ENCODE results near the gene ATG101. TPM values are rescaled to one million over a fixed set of nuclear protein-coding genes. Genes with fewer than 3 reads are reported as not detected.

The ATG101 gene
- total and polyA plus RNA-seq, 2 of the 13 experiments (the other 11 are each of a cell fraction or from before 2014, with no cell fraction given) = 58.2 to 67.7 TPM

GRCh38 chr12:52069327-52070184 is at the start of gene ATG101 (continued):
- TF ChIP-seq MED1 (CRISPR knock-in tag; IDR thresholded peaks at IDR 0.05) (peak; percentile 54), ZNF775 (CRISPR knock-in tag; IDR thresholded peaks at IDR 0.05; ENCODE audit: borderline replicate concordance) (no peak), ZNF644 (CRISPR knock-in tag; IDR thresholded peaks at IDR 0.05; ENCODE audit: low read depth) (no peak), JARID2 (CRISPR knock-in tag; IDR thresholded peaks at IDR 0.05; ENCODE audit: insufficient replicate concordance) (no peak), ZFP36L2 (CRISPR knock-in tag; IDR thresholded peaks at IDR 0.05) (no peak), KMT2B (CRISPR knock-in tag; IDR thresholded peaks at IDR 0.05) (peak; percentile 83), DDIT3 (CRISPR knock-in tag; IDR thresholded peaks at IDR 0.05) (no peak), PBX2 (CRISPR knock-in tag; IDR thresholded peaks at IDR 0.05) (no peak), HNRNPH1 (optimal IDR thresholded peaks at IDR 0.05; ENCODE audit: low read depth, low read length) (no peak), SP4 (CRISPR knock-in tag; IDR thresholded peaks at IDR 0.05) (peak; percentile 84), KAT2B (IDR thresholded peaks at IDR 0.05; ENCODE audit: borderline replicate concordance, low read depth, low read length) (no peak), RORA (CRISPR knock-in tag; IDR thresholded peaks at IDR 0.05) (no peak), HHEX (CRISPR knock-in tag; IDR thresholded peaks at IDR 0.05) (no peak), NBN (conservative IDR thresholded peaks at IDR 0.05) (no peak), ZNF343 (CRISPR knock-in tag; IDR thresholded peaks at IDR 0.05) (peak; percentile 1; the same call in 1 of the 2 replicates), SALL2 (CRISPR knock-in tag; IDR thresholded peaks at IDR 0.05) (peak; percentile 73; the same call in 1 of the 2 replicates), RXRB (CRISPR knock-in tag; IDR thresholded peaks at IDR 0.05; ENCODE audit: borderline replicate concordance) (peak; percentile 55; the same call in 1 of the 2 replicates), FOXM1 (CRISPR knock-in tag; IDR thresholded peaks at IDR 0.05) (no peak), ZSCAN22 (CRISPR knock-in tag; IDR thresholded peaks at IDR 0.05) (no peak), GABPB1 (CRISPR knock-in tag; IDR thresholded peaks at IDR 0.05) (peak; percentile 97), DMAP1 (CRISPR knock-in tag; IDR thresholded peaks at IDR 0.05) (peak; percentile 77), ZFP91 (CRISPR knock-in tag; IDR thresholded peaks at IDR 0.05; ENCODE audit: borderline replicate concordance) (peak; percentile 89), TOE1 (CRISPR knock-in tag; IDR thresholded peaks at IDR 0.05) (peak; percentile 73), ZNF616 (CRISPR knock-in tag; IDR thresholded peaks at IDR 0.05; ENCODE audit: low read depth) (0 out of 2 replicates have a peak, but pooled peaks have one; percentile 29), ZNF749 (CRISPR knock-in tag; IDR thresholded peaks at IDR 0.05; ENCODE audit: borderline replicate concordance) (no peak), RFXAP (CRISPR knock-in tag; IDR thresholded peaks at IDR 0.05; ENCODE audit: borderline replicate concordance) (peak; percentile 80; the same call in 1 of the 2 replicates), CSRNP2 (CRISPR knock-in tag; conservative IDR thresholded peaks at IDR 0.05; ENCODE audit: low read depth) (no peak; the same call in 1 of the 2 replicates)

Measured in HepG2 (cell line).